GM19438 (cell line): ENCODE measurements around the gene CCDC24.

Experiments used
- ATAC-seq: cut with Tn5 transposase; IDR thresholded peaks from one replicate; pipeline ENCODE4 v1.9.1; 2021; ENCODE audit warnings: low read depth; ENCODE audit not compliant: unreplicated experiment

CCDC24 gene

GRCh38 chr1:43991476-43992231, at the start of gene CCDC24:
Gene CCDC24 (plus strand): TSS chr1:43991599. CDS start chr1:43991879, 280 bp downstream.
- peak; percentile 76 for ATAC-seq

GRCh38 chr1:43942411-43942810, 49.0 kb upstream of the CCDC24 start:
- no peak for ATAC-seq

- ATAC-seq, result no peak
Observed at GRCh38 chr1:43944860-43945259, 46.5 kb upstream of the CCDC24 start.

GRCh38 chr1:43945674-43946235, 45.6 kb upstream of the CCDC24 start:
- no peak for ATAC-seq

- peak; percentile 96 for ATAC-seq
Observed at GRCh38 chr1:43946236-43947060, 45.0 kb upstream of the CCDC24 start, which contains the start of gene IPO13. Gene IPO13 (plus strand): TSS chr1:43946950. CDS start chr1:43947601, 651 bp downstream.

GRCh38 chr1:43947061-43947873, 44.1 kb upstream of the CCDC24 start:
- no peak for ATAC-seq

- ATAC-seq, result no peak
Observed at GRCh38 chr1:43947874-43948437, 43.4 kb upstream of the CCDC24 start.

- ATAC-seq, result no peak
Observed at GRCh38 chr1:43949678-43950077, 41.7 kb upstream of the CCDC24 start.

- ATAC-seq, result no peak
Observed at GRCh38 chr1:43951021-43951985, 40.1 kb upstream of the CCDC24 start.

GRCh38 chr1:43952731-43953346, 38.6 kb upstream of the CCDC24 start:
- no peak for ATAC-seq

GRCh38 chr1:43953361-43953760, 38.0 kb upstream of the CCDC24 start:
- ATAC-seq, result no peak

GRCh38 chr1:43954036-43954435, 37.4 kb upstream of the CCDC24 start:
- ATAC-seq, result no peak

GRCh38 chr1:43956234-43956633, 35.2 kb upstream of the CCDC24 start:
- no peak for ATAC-seq

GRCh38 chr1:43957407-43958040, 33.9 kb upstream of the CCDC24 start:
- no peak for ATAC-seq

- no peak for ATAC-seq
Observed at GRCh38 chr1:43958351-43959255, 32.8 kb upstream of the CCDC24 start.

- no peak for ATAC-seq
Observed at GRCh38 chr1:43960798-43961197, 30.6 kb upstream of the CCDC24 start.

GRCh38 chr1:43961692-43962091, 29.7 kb upstream of the CCDC24 start:
- ATAC-seq, result no peak
